GM18507 (cell line): ENCODE data around the gene HCK.
"Not testable (repeated sequence)": the region's sequence is repeated elsewhere in the genome, so short reads cannot be mapped to it uniquely, and the experiment has no call there.

Experiments used
- DNase-seq: peaks from one replicate; pipeline ENCODE4 v3.0.0; 2011; ENCODE audit warnings: low read depth; ENCODE audit not compliant: insufficient read length; ENCODE audit errors: extremely low spot score
- FAIRE-seq: peaks from 2 replicates; lab custom pipeline; 2011; peaks lifted over from hg19 to GRCh38; lab: Jason Lieb, UNC

The HCK gene

DNA sequence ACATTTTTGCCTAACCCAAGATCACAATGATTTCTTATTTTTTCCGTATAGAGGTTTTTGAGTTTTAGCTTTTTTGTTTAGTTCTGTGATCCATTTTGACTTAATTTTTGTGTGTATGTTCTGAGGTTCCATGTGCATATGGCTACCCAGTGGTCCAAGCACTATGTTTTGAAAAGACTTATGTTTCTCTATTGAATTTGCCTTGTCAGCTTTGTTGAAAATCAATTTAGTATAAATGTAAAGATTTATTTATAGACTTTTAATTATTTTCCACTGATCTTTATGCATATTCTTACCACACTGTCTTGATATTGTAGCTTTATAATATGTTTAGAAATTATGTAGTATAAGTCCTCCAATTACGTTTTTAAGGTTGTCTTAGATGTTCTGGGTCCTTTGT is 67.7 kb downstream of the HCK start:
- FAIRE-seq: no peak
- DNase-seq: no peak

DNA sequence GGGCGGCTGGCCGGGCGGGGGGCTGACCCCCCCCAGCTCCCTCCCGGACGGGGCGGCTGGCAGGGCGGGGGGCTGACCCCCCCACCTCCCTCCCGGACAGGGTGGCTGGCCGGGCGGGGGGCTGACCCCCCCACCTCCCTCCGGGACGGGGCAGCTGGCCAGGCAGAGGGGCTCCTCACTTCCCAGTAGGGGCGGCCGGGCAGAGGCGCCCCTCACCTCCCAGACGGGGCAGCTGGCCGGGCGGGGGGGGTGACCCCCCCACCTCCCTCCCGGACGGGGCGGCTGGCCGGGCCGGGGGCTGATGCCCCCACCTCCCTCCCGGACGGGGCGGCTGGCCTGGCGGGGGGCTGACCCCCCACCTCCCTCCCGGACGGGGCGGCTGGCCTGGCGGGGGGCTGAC is 69.9 kb downstream of the HCK start:
- not testable (repeated sequence) for DNase-seq, FAIRE-seq

DNA sequence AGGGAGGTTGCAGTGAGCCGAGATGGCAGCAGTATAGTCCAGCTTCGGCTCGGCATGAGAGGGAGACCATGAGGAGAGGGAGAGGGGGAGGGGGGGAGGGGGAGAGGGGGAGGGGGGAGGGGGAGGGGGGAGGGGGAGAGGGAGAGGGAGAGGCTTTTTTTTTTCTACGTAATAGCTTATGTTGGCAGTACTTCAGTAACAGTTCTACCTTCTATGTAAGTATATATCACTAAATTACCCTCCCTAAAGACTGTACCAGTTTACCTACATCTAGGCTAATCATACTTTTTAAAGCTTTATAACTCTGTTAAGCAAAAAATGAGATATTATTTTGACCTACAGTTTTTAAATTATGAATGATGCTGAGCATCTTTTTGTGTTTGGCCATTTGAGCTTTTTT is 71.0 kb downstream of the HCK start:
- no peak for FAIRE-seq
- no peak for DNase-seq

DNA sequence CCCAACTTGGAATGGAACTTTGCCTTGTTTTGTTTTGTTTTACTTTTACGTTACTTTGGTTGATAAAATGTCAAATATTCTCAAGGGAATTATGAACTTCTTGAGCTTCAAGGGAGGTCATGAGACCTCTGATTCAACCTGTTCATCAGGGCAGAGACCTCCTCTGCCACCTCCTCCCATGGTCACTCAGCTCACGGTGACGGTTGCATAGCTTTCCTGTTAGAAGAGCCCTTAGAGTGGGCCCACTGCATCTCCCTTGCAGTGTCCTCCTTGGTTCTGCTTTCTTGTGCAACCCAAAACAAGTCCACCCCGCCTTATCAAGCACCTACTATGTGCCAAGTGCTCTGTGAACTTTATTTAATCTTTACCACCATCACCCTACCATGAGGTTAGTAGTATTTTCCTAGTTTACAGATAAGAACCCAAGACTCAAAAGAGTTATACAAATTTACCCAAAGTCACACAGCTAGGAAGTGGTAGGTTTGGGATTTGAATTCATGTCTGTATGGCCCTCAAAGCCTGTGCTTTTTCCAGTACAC is 72.9 kb downstream of the HCK start:
- DNase-seq: no peak
- FAIRE-seq: no peak

DNA sequence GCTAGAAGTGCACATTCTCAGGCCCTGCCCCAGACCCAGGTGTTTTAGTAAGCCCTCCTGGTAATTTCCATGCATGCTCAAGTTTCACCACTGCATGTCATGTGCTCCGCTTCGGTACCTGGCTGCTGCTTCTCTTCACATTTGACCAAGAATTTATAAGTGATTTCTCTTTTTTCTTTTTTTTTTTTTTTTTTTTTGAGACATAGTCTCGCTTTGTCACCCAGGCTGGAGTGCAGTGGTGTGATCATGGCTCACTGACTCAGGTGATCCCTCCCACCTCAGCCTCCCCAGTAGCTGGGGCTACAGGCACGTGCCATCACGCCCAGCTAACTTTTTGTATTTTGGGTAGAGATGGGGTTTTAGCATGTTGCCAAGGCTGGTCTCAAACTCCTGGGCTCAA is 73.5 kb downstream of the HCK start:
- DNase-seq: no peak

DNA sequence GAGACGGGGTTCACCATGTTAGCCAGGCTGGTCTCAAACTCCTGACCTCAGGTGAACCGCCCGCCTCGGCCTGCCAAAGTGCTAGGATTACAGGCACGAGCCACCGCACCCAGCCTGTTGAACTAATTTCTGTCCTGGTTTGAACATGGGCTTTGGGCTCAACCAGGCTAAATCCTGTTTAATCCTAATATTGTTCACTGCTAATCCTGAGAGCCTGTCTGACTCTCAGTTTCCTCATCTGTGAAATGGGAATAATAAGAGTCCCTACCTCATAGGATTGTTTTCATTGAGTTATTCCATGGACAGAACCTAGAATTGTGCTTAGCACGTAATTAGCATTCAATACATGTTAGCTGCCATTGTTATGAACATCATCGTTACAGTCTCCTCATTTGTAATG is 74.9 kb downstream of the HCK start:
- DNase-seq (no peak), FAIRE-seq (no peak)

More for the DNA sequence above, 73.5 kb downstream of the HCK start:
- no peak for FAIRE-seq

DNA sequence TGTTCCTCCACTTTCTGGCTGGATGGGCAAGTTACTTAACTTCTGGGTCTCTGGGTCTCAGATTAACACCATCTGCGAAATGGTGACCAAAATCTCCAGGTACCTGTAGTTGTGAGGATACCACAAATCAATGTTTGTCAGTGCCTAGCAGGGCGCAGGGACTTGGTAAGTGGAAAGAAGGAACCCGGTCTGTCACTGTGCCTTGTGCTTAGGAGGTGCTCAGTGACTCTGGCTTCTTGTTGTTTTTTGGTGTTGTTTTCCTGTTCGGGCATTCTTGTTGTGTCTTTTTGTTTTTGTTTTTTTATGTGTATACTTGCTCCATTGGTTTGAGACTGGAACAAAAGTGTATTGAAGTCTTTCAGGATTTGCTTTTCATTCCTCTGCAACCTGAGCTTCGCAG is 75.3 kb downstream of the HCK start:
- DNase-seq (no peak), FAIRE-seq (no peak)

DNA sequence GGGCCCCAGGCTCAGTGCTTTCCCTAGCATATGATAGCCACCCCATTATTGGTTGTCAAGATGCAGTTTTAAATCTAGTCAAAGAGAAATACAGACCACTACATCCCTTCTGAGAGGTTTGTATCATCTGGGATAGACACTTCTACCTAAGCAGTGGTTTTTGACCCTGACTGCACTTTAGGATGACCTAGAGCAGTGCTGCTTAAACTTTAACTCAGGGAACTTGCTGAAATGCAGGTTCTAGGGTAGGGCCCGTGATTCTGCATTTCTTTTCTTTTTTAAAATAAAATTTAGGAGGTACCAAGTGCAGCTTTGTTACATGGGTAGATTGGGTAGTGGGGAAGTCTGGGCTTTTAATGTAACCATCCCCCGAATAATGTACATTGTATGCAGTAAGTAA is 76.1 kb downstream of the HCK start:
- no peak for DNase-seq
- no peak for FAIRE-seq

DNA sequence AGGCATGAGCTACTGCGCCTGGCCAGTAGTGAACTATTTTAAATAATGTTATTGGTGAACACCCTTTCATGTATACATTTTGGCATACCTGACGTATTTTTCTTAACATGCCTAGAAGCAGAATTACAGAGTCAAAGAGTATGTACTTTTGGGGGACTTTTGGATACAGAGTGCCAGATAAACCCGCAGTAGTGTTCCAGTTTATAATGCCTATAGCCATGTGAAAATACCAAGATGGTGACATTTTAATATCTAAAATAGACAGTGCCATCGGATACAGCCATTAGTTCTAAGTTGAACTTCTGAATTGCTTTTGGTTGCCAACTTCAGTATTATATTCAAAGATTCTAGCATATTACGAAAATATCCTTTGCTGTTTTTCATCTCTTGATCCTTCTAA is 77.8 kb downstream of the HCK start:
- FAIRE-seq (no peak), DNase-seq (no peak)

DNA sequence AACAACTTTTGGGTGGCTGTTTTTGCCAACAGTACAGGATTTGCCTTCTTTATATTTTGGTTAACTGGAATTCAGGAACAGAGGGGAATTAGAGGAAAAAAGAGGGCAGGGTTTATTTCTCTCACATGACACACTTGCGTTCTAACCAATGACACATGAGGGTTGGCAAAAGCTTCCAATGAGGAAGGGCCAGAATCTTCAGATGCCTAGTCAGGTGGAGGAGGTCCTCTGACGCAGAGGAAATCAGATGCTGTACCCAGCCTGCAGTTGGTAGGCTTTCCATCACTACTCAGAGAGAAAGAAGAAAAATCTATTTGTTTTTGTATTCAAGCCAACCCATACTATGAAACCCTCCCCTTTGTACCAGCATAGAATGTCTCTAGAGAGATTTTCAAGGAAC is 78.3 kb downstream of the HCK start:
- no peak for FAIRE-seq

DNA sequence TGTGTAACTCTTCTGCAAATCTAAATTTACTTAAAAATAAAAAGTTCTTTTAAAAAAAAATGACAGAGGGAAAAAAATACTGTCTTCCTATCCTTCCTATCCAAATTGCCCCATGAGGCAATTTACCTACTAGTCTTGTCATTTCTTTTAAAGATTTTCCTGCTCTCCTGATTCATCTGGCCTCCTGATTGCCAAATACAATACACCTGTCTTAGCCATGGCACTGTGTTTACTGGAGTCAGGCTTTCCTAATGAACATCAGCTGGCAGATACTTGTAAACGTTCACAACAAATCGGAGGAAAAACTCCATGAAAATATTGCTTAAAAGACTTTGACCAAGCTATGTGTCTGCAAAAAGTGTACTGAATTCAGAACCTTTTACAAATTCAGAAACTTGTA is 78.9 kb downstream of the HCK start:
- no peak for FAIRE-seq

More for the DNA sequence above, 78.3 kb downstream of the HCK start:
- DNase-seq: no peak

DNA sequence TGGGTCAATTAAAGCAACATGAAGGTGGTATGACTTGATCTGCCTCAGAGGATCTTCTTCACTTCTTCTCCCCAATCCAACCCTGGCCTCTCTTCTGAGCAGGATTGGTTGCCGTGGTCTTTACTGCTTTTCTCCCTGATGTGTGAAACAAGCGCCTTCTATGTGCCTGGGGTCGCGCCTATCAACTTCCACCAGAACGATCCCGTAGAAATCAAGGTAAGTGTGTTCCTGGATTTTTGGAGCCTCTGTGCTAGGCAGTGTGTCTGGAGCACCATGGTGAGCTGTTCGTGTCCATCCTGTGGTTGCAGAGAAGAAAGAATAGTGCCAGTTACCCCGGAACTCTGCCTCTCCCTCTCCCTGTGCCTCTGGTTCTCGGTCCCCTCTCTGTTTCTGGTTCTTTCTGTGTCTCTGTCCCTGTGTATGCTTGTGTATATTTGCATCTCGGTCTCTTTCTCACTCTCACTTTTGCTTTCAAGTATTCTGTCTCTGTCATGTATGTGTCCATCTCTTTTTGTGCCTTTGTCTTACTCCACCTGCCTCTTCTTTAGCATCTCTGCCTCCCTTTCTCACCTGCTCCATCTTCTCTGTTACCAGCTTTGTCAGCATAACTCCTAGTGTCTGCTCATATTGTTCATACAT is 81.0 kb downstream of the HCK start:
- no peak for DNase-seq

More for the DNA sequence above, 78.9 kb downstream of the HCK start:
- no peak for DNase-seq

DNA sequence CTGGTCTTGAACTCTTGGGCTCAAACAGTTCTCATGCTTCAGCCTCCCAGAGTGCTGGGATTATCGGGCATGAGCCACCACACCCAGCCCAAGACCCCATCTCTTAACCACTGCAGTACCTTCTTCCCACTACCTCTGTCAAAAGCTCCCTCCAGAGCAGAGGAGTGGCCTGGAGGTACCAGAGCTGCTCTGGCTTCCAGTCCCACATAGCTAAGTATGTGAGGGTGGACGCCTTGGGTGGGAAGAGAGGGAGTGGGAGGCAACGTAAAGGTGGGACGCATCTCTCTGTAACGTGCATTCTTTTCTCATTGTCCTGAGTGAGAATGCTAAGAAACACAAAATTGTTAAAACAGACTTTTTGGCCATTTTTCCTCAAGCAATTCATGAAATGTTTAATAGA is 82.0 kb downstream of the HCK start:
- no peak for DNase-seq
- FAIRE-seq: no peak

More for the DNA sequence above, 81.0 kb downstream of the HCK start:
- peak; percentile 74 for FAIRE-seq

DNA sequence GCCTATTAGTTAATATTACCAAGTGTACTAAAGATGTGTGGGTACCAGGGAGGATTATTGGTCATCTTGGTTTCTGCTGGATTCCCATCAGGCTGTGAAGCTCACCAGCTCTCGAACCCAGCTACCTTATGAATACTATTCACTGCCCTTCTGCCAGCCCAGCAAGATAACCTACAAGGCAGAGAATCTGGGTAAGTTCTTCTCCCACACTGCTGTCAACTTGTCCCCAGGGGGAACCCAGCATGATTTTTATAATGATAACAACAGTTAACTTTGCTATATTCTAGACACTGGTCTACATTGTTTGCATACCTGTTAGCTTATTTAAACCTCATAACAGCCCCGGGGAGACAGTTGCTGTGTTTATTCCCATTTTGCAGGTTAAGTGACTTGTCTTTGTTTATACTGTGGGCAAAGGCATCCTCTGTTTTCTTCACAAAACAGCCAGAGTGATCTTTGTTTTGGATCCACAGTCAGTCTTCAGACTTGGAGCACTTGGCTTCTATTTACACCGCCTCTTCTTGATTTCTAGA is 84.0 kb downstream of the HCK start:
- DNase-seq (no peak), FAIRE-seq (no peak)

DNA sequence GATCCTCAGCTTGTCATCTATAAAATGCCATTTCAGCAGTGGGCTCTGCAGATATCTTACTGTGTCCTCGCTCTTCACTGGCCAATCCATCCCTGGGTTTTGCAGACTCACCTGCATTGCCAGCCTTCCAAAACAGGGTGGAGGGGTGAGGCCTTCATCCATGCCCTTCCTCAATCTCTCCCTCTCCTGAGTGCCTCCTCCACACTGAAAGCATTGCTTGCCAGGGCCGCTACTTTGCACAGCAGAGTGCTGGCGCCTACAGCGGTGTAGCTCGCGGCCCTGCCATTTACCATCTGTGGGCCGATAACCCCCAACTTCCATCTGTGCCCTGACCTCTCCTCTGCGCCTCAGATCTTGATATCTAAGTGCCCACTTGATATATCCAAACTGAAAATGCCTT is 86.9 kb downstream of the HCK start:
- DNase-seq (no peak), FAIRE-seq (no peak)

DNA sequence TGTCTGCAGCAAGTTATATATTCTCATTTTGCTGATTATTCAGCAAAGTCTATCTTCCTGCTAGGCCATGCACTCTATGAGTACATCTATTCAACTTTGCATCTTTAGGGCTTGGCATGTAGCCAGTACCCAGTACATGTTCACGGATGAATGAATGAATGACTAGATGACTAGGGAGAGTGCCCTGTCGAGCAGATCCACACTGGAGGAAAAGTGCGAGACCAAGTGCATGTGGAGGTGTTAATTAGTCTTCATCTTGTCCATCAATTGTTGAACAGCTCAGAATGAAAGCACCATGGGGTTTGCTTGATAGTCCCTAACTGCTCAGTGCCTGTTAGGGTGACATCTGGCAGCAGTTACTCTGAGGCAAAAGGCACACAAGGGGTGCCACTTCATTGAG is 87.9 kb downstream of the HCK start:
- FAIRE-seq: no peak

DNA sequence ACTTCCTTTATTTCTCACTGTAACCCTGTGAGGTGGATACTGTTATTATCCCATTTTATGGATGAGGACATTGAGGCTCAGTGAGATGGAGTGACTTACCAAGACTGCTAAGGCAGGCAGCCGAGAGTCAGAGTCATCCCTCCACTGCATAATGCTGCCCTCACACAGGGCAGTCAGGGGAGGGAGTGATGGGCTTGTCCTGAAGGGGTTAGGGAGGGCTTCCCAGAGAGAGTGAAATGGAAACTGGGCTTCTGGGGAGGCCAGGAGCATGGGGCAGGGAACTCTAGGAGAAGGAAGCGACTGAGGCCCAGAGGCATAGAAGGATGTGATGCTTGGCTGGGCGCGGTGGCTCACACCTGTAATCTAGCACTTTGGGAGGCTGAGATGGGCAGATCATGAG is 88.6 kb downstream of the HCK start:
- DNase-seq (no peak), FAIRE-seq (no peak)

More for the DNA sequence above, 87.9 kb downstream of the HCK start:
- no peak for DNase-seq

DNA sequence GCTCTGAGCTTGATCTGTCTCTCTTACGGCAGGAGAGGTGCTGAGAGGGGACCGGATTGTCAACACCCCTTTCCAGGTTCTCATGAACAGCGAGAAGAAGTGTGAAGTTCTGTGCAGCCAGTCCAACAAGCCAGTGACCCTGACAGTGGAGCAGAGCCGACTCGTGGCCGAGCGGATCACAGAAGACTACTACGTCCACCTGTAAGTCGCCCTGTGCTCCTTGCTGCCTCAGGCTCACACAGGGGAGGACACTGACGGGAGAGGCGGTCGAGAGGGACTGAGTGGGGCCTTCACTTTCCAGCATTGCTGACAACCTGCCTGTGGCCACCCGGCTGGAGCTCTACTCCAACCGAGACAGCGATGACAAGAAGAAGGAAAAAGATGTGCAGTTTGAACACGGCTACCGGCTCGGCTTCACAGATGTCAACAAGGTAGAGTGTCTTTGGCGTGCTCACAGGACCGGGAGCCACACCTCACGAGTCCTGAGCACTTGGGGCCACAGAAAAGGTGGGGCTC is 89.5 kb downstream of the HCK start:
- DNase-seq (no peak), FAIRE-seq (no peak)

DNA sequence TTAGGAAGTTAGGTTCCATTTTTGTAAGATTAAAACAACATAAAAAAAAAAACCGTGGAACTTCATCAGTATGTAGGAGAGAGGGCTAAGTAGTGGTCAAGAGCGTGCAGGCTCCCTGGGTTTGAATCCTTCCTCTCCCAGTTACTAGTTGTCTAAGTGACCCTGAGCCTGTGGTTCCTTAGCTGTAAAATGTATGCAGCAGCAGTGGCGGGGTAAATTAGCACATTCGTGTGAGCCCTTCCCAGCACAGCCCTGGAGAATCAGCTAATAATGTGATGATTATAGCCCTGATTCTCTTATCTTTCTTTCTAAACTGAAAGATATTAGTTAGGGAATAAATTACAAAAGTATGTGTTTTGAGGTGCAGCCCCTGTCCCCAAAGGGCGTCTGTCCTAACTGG is 90.0 kb downstream of the HCK start:
- DNase-seq (no peak), FAIRE-seq (no peak)

DNA sequence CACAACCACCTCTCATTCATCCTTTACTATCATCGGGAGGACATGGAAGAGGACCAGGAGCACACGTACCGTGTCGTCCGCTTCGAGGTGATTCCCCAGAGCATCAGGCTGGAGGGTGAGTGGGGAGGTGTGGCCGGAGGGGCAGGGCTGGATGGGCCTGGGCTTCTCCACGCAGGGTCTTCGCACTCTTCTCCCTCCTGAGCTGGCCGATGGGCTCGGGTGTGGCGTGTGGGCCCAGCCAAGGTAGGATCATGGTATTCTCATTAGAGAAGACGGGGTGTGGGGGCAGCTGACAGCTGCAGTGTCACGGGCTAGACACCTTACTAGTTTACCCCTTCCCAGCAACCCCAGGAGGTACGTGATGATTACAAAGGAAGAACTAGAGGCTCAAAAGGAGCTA is 90.9 kb downstream of the HCK start:
- FAIRE-seq (no peak), DNase-seq (no peak)

DNA sequence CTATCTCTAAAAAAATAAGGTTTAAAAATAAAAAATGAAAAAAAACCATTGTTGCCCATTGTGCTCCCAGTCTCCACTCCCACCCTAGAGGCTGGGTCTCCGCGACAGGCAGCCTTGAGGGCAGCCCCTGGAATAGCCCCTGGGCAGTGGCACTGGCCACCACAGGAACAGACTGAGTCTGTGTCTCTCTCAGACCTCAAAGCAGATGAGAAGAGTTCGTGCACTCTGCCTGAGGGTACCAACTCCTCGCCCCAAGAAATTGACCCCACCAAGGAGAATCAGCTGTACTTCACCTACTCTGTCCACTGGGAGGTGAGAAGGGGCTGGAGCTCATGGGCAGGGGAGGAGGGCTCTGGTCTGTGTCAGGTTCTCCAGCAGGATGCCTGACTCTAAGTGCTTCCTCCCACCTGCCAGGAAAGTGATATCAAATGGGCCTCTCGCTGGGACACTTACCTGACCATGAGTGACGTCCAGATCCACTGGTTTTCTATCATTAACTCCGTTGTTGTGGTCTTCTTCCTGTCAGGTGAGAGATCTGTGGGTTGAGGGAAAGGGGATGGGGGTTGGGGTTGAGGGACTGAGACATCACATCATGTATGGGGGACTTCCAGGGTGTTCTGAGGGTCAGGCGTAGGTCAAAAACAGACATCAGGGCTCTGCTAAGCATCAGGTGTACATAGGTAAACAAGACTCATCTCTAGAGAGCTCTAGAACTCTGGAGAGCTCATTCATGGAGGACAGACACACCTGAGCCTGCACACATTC is 93.0 kb downstream of the HCK start:
- no peak for FAIRE-seq
- DNase-seq: no peak
